ES-I3 (cell line): ENCODE measurements around the gene CTRB2.
"Not testable (repeated sequence)": the region's sequence is repeated elsewhere in the genome, so short reads cannot be mapped to it uniquely, and the experiment has no call there.

Experiments used
- H3K36me3 ChIP-seq: 2 replicates; pipeline ENCODE4 v1.6.1; 2013; ENCODE audit warnings: mild to moderate bottlenecking, low read length, control low read depth, moderate library complexity; ENCODE audit not compliant: insufficient read depth
- H3K4me1 ChIP-seq: 2 replicates; pipeline ENCODE4 v1.6.1; 2013; ENCODE audit warnings: mild to moderate bottlenecking, control low read depth, low read length; ENCODE audit not compliant: insufficient read depth
- H3K9ac ChIP-seq: 2 replicates; pipeline ENCODE4 v1.6.1; 2013; ENCODE audit warnings: low read depth, mild to moderate bottlenecking, low read length, moderate library complexity
- H3K9me3 ChIP-seq: 2 replicates; pipeline ENCODE4 v1.6.1; 2013; ENCODE audit warnings: mild to moderate bottlenecking, low read length, moderate library complexity; ENCODE audit not compliant: control insufficient read depth, insufficient read depth

Gene CTRB2

GRCh38 chr16:75208861-75209505, 2.0 kb upstream of the CTRB2 start:
- H3K9me3 ChIP-seq, result no peaks in the 10 kb centered on the region; the same call in 1 of the 2 replicates
- no peak overlapping the region for H3K9ac ChIP-seq
- H3K36me3 ChIP-seq, result no peaks in the 10 kb centered on the region
- no peaks in the 10 kb centered on the region; the same call in 1 of the 2 replicates for H3K4me1 ChIP-seq

GRCh38 chr16:75208242-75208825, 1.4 kb upstream of the CTRB2 start:
- Histone ChIP-seq H3K9me3 (no peaks in the 10 kb centered on the region; the same call in 1 of the 2 replicates), H3K9ac (no peak overlapping the region), H3K36me3 (no peaks in the 10 kb centered on the region), H3K4me1 (peaks cover 3% of the 10 kb centered on the region; the same call in 1 of the 2 replicates)

- Histone ChIP-seq H3K9ac (no peak overlapping the region), H3K9me3 (no peaks in the 10 kb centered on the region; the same call in 1 of the 2 replicates), H3K4me1 (peaks cover 3% of the 10 kb centered on the region; the same call in 1 of the 2 replicates), H3K36me3 (no peaks in the 10 kb centered on the region)
These were observed 870 bp upstream of the CTRB2 start for GRCh38 chr16:75207831-75208230.

- not testable (repeated sequence) for H3K36me3 ChIP-seq, H3K9me3 ChIP-seq, H3K9ac ChIP-seq
These were observed 806 bp downstream of the CTRB2 start for GRCh38 chr16:75205961-75206748.

GRCh38 chr16:75205438-75205837, 1.5 kb downstream of the CTRB2 start:
- not testable (repeated sequence) for H3K36me3 ChIP-seq, H3K4me1 ChIP-seq, H3K9ac ChIP-seq, H3K9me3 ChIP-seq

More at GRCh38 chr16:75205961-75206748, 806 bp downstream of the CTRB2 start:
- H3K4me1 ChIP-seq, result not testable (repeated sequence)

DNA sequence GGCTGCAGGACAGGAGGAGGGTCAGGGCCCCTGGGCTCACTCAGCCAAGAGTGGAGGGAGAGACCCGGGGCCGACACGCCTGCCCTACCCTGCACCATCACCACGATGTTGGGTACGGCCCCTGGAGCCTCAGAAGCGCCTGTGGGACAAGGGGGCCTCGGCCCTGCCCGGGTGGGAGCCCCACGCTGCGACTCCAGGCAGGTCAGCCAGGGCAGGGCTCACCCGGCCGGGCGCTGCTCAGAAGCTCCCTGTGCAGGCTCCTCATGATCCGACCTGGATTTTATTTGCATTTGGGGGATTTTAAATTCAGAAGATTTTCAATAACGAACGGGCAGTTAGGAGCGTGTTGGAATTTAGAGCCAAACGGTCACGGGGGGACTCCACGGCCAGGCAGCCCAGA, 2.1 kb downstream of the CTRB2 start:
- H3K4me1 ChIP-seq, H3K36me3 ChIP-seq, H3K9ac ChIP-seq, H3K9me3 ChIP-seq: not testable (repeated sequence)

DNA sequence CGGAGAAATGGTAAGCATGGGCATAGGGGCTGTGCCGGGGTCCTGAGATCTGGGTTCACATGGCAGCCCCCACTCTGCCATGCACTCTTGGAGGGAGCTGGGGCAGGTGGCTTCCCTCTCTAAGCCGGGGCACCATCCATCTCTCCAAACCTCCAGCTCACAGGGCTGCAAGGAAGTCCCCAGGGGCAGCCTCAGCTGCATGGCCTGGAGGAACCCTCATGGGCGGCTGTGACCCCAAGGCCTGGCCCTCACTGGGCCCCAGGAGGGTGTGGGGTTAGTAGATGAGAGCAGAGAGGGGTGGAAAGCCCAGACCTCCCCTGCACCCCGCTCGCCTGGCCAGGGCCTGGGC, 2.6 kb downstream of the CTRB2 start:
- Histone ChIP-seq H3K9me3 (no peaks in the 10 kb centered on the region; the same call in 1 of the 2 replicates), H3K9ac (no peak overlapping the region), H3K36me3 (no peaks in the 10 kb centered on the region), H3K4me1 (peaks cover 3% of the 10 kb centered on the region; the same call in 1 of the 2 replicates)

DNA sequence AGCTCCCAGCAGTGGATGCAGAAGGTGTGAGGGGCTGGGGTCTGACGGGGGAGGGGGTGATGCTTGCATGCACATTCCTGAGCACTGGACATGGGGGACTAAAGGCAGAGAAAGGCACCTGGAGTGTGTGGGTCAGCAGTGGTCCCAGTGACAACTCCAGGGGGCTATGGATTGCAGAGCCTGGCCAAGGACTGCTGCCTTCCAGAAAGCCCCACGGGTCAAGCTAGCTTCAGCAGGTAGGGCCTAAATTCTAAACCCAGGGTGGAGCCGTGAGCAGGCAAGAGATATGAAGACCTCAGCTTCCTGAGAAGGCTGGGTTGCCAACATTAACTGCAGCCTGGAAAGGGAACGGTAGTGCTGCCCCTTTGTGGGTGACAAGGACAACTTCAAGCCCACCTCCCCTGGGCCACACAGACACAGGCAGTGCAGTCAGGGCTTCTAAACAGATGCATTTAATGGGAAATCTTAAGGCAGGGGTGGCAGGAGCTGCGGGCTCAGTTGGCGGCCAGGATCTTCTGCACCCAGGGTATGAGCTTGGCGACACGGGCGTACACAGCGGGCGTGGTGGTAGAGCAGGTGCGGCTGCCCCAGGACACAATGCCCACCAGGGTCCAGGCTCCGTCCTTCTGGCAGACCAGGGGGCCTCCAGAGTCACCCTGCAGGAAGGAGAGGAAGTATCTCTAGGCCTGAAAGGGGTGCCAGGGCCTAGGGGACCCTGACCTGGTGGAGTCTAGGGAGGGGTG, 3.1 kb downstream of the CTRB2 start:
- H3K36me3 ChIP-seq, result no peaks in the 10 kb centered on the region

GRCh38 chr16:75203096-75203495, 3.9 kb downstream of the CTRB2 start:
- Histone ChIP-seq H3K9me3 (no peaks in the 10 kb centered on the region; the same call in 1 of the 2 replicates), H3K36me3 (no peaks in the 10 kb centered on the region), H3K4me1 (peaks cover 3% of the 10 kb centered on the region; the same call in 1 of the 2 replicates), H3K9ac (no peak overlapping the region)

More for the DNA sequence above, 3.1 kb downstream of the CTRB2 start:
- Histone ChIP-seq H3K4me1 (peaks cover 3% of the 10 kb centered on the region; the same call in 1 of the 2 replicates), H3K9ac (no peak overlapping the region), H3K9me3 (no peaks in the 10 kb centered on the region; the same call in 1 of the 2 replicates)

DNA sequence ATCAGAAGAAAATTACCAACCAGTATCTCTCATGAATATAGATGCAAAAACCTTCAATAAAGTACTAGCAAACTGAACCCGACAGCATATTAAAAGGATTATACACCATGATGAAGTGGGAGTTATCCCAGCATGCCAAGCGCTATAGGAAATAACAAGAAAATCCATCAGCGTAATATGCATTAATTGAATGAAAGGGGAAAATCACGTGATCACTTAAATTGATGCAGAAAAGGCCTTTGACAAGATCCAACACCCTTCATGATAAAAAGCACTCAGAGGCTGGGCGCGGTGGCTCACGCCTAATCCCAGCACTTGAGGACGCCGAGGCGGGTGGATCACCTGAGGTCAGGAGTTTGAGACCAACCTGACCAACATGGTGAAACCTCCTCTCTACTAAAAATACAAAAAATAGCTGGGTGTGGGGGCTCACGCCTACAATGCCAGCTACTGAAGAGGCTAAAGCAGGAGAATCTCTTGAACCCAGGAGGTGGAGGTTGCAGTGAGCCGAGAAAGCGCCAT, 4.8 kb downstream of the CTRB2 start:
- H3K4me1 ChIP-seq, result peaks cover 3% of the 10 kb centered on the region; the same call in 1 of the 2 replicates
- H3K9ac ChIP-seq, result no peak overlapping the region
- H3K9me3 ChIP-seq, result no peaks in the 10 kb centered on the region; the same call in 1 of the 2 replicates
- H3K36me3 ChIP-seq, result no peaks in the 10 kb centered on the region

GRCh38 chr16:75198135-75198600, 8.8 kb downstream of the CTRB2 start:
- H3K9me3 ChIP-seq, result no peaks in the 10 kb centered on the region; the same call in 1 of the 2 replicates
- no peak overlapping the region for H3K9ac ChIP-seq
- H3K36me3 ChIP-seq, result no peaks in the 10 kb centered on the region

DNA sequence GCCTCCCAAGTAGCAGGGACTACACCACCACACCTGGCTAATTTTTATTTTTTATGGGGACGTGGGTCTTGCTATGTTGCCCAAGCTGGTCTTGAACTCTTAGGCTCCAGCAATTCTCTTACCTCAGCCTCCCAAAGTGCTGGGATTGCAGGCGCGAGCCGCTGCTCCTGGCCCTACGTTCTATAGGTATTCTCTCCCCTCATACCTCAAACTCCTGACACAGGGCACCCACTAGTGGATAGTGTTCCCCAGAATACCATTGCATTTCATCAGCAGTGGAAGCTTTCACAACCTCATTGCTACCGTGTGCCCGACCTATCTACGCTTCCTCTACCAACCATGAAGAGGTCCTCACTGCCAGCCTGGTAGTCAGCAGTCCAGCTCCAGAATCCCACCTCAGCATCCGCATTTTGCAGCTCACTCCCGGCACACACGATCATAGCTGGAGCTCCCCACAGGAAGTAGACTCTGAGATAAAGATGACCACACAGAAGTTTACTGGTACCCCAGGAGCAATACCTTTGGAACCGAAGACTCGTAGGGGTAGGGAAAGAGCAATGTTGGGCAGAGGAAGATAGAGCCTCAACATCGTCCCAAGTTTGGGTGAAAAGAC, 9.3 kb downstream of the CTRB2 start:
- Histone ChIP-seq H3K36me3 (no peaks in the 10 kb centered on the region), H3K4me1 (no peaks in the 10 kb centered on the region), H3K9ac (no peak overlapping the region), H3K9me3 (no peaks in the 10 kb centered on the region; the same call in 1 of the 2 replicates)

More at GRCh38 chr16:75198135-75198600, 8.8 kb downstream of the CTRB2 start:
- no peaks in the 10 kb centered on the region for H3K4me1 ChIP-seq

GRCh38 chr16:75196836-75197235, 10.1 kb downstream of the CTRB2 start:
- Histone ChIP-seq H3K9ac (no peak overlapping the region), H3K9me3 (no peaks in the 10 kb centered on the region; the same call in 1 of the 2 replicates), H3K36me3 (no peaks in the 10 kb centered on the region), H3K4me1 (no peaks in the 10 kb centered on the region)
